ENCODE results near the gene ATRNL1. TPM values are rescaled to one million over a fixed set of nuclear protein-coding genes. Genes with fewer than 3 reads are reported as not detected.

The ATRNL1 gene
- total RNA-seq, 2 donors from 2014 or later, result 5.1 to 22.9 TPM

DNA sequence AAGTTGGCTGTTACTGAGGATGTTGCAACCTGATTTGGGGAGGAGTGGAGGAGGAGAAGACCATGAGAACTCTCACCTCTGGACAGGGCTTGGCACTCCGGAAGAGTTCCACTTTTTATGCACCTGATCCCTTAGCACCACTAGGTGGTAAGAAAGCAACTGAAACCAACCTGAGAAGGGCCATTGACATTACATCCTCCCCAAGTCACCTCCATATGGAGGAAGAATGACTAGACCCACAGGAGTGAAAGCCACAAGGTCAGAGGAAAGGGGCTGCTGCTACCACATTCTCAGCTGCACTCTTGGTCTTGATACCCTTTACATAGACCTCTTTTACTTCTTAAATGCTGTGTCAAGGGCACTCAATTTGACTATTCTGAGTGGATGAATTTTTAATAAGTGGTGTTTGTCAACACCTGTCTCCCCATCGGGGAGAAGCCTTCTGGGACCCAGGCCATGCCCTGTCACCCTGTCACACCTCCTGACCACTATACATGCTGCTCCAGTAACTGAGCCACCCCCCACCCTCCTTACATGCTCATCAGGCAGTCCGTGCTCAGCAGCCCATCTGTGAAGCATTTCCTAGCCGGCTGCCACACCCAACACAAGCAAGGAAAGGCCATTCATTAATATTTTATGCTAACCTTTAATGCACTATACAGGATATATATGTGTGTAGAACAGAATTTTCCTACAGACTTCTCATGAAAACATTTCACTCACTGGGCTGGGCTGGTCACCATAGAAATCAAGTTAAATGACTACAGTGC, 817.0 kb downstream of the ATRNL1 start:
- H3K36me3 ChIP-seq, result no peaks in the 10 kb centered on the region
- no peak for DNase-seq (ENCODE audit: low spot score)
- H3K27me3 ChIP-seq (replicated peaks; ENCODE audit: insufficient read depth), result no peaks in the 10 kb centered on the region
- H3K4me1 ChIP-seq (replicated peaks), result no peaks in the 10 kb centered on the region
- no peaks in the 10 kb centered on the region for H3K9me3 ChIP-seq
- TF ChIP-seq POLR2A (IDR thresholded peaks at IDR 0.05) (no peak), POLR2AphosphoS5 (IDR thresholded peaks at IDR 0.05) (no peak)
- TF ChIP-seq, protein P1, sequence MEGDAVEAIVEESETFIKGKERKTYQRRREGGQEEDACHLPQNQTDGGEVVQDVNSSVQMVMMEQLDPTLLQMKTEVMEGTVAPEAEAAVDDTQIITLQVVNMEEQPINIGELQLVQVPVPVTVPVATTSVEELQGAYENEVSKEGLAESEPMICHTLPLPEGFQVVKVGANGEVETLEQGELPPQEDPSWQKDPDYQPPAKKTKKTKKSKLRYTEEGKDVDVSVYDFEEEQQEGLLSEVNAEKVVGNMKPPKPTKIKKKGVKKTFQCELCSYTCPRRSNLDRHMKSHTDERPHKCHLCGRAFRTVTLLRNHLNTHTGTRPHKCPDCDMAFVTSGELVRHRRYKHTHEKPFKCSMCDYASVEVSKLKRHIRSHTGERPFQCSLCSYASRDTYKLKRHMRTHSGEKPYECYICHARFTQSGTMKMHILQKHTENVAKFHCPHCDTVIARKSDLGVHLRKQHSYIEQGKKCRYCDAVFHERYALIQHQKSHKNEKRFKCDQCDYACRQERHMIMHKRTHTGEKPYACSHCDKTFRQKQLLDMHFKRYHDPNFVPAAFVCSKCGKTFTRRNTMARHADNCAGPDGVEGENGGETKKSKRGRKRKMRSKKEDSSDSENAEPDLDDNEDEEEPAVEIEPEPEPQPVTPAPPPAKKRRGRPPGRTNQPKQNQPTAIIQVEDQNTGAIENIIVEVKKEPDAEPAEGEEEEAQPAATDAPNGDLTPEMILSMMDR (IDR thresholded peaks at IDR 0.05), result no peak
- WGBS, result 87% methylated on average over 4 of the region's 4 CpGs
- H3K4me3 ChIP-seq, result no peak overlapping the region
- intact Hi-C loops (cut with DNase I), result no loop called here
- H3K27ac ChIP-seq, result no peak overlapping the region

DNA sequence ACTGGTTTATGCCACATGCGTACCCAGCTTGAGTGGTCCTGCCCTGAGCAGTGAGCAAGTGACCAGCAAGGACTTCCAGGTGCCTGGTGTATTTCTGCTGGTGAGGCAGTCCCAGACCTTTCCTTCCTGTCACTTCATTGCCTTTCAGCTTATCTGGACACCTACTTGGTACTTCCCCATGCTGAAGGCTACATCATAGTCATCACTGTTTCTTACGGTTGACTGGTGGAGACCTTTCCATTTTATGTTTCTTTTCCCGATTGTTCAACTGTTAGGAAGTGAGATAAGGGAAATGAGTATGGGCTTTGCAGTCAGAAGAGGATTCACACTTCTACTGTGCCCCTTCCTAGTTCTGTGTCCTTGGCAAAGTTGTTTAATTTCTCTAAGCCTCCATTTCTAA, 821.3 kb downstream of the ATRNL1 start:
- H3K36me3 ChIP-seq, result no peaks in the 10 kb centered on the region
- TF ChIP-seq POLR2AphosphoS5 (IDR thresholded peaks at IDR 0.05) (no peak), POLR2A (IDR thresholded peaks at IDR 0.05) (no peak)
- TF ChIP-seq, protein P1 (IDR thresholded peaks at IDR 0.05), result no peak
- no peaks in the 10 kb centered on the region for H3K27me3 ChIP-seq (replicated peaks; ENCODE audit: insufficient read depth)
- no peak for DNase-seq (ENCODE audit: low spot score)
- WGBS, result 93% methylated on average over 3 of the region's 3 CpGs
- no peak overlapping the region for H3K4me3 ChIP-seq
- H3K27ac ChIP-seq, result no peak overlapping the region
- intact Hi-C loops (cut with DNase I), result no loop called here
- H3K4me1 ChIP-seq (replicated peaks), result no peaks in the 10 kb centered on the region
- H3K9me3 ChIP-seq, result no peaks in the 10 kb centered on the region

DNA sequence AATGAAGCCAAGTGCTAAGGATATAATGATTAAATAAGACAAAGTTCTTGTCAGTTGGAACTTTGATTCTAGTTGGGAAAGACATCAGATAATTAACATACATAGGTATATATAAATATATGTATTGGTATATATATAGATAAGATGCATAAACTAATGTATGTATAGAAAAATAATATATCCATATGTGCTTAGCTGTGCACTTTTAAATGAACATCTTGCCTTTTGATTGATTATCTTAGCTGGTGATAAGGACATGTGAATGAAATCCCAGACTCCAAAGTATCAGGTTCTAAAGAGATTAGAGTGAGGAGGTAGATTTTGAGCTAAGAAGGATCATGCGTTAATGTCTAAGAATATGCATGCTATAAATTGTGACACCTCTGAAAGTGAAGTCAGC, 822.3 kb downstream of the ATRNL1 start:
- no peak for DNase-seq (ENCODE audit: low spot score)
- H3K36me3 ChIP-seq, result no peaks in the 10 kb centered on the region
- H3K4me1 ChIP-seq (replicated peaks), result no peaks in the 10 kb centered on the region
- H3K27ac ChIP-seq, result no peak overlapping the region
- WGBS, result 90% methylated on average over 1 of the region's 1 CpG
- H3K4me3 ChIP-seq, result no peak overlapping the region
- TF ChIP-seq POLR2AphosphoS5 (IDR thresholded peaks at IDR 0.05), result no peak
- TF ChIP-seq POLR2A (IDR thresholded peaks at IDR 0.05), result no peak
- intact Hi-C loops (cut with DNase I), result no loop called here
- no peaks in the 10 kb centered on the region for H3K9me3 ChIP-seq
- H3K27me3 ChIP-seq (replicated peaks; ENCODE audit: insufficient read depth), result no peaks in the 10 kb centered on the region

DNA sequence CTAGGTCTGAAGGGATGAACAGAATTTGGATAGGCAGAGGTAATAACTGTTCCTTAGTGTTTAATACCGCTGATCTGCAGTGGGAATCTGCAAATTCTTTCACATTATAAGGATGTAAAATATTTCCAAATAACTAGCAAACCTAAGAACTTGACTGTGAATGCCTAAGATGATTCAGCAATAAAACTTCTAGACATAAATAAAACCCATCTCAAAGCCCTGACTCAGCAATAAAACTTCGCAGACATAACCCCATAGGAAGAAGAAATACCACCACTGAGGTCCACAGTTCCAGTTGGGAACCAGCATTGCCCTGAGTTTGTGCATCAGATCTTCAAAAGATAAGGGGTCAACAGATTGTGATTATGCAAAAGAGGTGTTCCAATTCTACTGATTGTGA, 825.6 kb downstream of the ATRNL1 start:
- H3K36me3 ChIP-seq, result no peaks in the 10 kb centered on the region
- intact Hi-C loops (cut with DNase I), result no loop called here
- TF ChIP-seq POLR2A (IDR thresholded peaks at IDR 0.05), result no peak
- TF ChIP-seq, protein P1 (IDR thresholded peaks at IDR 0.05), result no peak
- no peak for TF ChIP-seq POLR2AphosphoS5 (IDR thresholded peaks at IDR 0.05)

DNA sequence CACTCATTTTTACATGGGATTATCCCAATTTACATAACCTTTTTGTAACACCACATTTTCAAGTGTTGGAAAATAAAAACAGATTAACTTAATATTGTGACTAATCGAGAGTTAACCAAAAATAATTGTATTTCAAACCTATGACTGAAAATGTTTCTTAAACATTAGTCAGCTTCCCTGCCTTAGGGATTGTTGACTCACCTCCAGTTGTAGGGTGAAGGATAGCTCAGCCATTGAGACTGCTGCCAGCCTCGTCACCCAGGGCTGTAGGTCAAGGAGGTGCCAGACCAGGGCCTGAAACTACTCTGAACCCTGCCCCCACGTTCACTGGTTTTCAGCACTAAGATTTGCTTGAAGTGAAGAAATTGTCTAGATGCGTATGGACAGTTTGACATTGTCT, 828.6 kb downstream of the ATRNL1 start:
- TF ChIP-seq POLR2A (IDR thresholded peaks at IDR 0.05), result no peak
- TF ChIP-seq, protein P1 (IDR thresholded peaks at IDR 0.05), result no peak
- no peak for TF ChIP-seq POLR2AphosphoS5 (IDR thresholded peaks at IDR 0.05)
- no peaks in the 10 kb centered on the region for H3K27me3 ChIP-seq (replicated peaks; ENCODE audit: insufficient read depth)
- H3K9me3 ChIP-seq, result no peaks in the 10 kb centered on the region
- no peak for DNase-seq (ENCODE audit: low spot score)
- no peak overlapping the region for H3K4me3 ChIP-seq
- no peaks in the 10 kb centered on the region for H3K36me3 ChIP-seq
- no peaks in the 10 kb centered on the region for H3K4me1 ChIP-seq (replicated peaks)
- H3K27ac ChIP-seq, result no peak overlapping the region
- 88% methylated on average over 4 of the region's 4 CpGs for WGBS
- intact Hi-C loops (cut with DNase I), result no loop called here

More for the DNA sequence above, 825.6 kb downstream of the ATRNL1 start:
- H3K9me3 ChIP-seq, result no peaks in the 10 kb centered on the region
- DNase-seq (ENCODE audit: low spot score), result no peak
- no peaks in the 10 kb centered on the region for H3K27me3 ChIP-seq (replicated peaks; ENCODE audit: insufficient read depth)
- H3K4me3 ChIP-seq, result no peak overlapping the region
- 78% methylated on average over 2 of the region's 2 CpGs for WGBS
- no peaks in the 10 kb centered on the region for H3K4me1 ChIP-seq (replicated peaks)
- H3K27ac ChIP-seq, result no peak overlapping the region

All from prostate gland (tissue), 2 donors.